Adipocyte (in vitro differentiated cells): ENCODE data around the gene ANKRD29.
A peak's percentile ranks its signal among the peaks of the same experiment; 100 is the strongest.
"Not testable (repeated sequence)": the region's sequence is repeated elsewhere in the genome, so short reads cannot be mapped to it uniquely, and the experiment has no call there.

Experiments used
- DNase-seq: peaks from one replicate; pipeline ENCODE4 v3.0.0-alpha.2; 2015; ENCODE audit warnings: low read depth
- H3K27me3 ChIP-seq: replicated peaks from 2 replicates; pipeline ENCODE4 v1.7.0; 2013; ENCODE audit warnings: mild to moderate bottlenecking, low read length, moderate library complexity; ENCODE audit not compliant: control insufficient read depth, insufficient read depth
- H3K36me3 ChIP-seq: 2 replicates; pipeline ENCODE4 v1.7.0; 2013; ENCODE audit warnings: low read length, mild to moderate bottlenecking, moderate library complexity; ENCODE audit not compliant: control insufficient read depth, insufficient read depth, severe bottlenecking
- H3K4me1 ChIP-seq: 2 replicates; pipeline ENCODE4 v1.7.0; 2013; ENCODE audit warnings: mild to moderate bottlenecking, low read length, moderate library complexity; ENCODE audit not compliant: control insufficient read depth, insufficient read depth
- H3K4me3 ChIP-seq: 2 replicates; pipeline ENCODE4 v1.7.0; 2013; ENCODE audit warnings: mild to moderate bottlenecking, low read length, moderate library complexity
- H3K9ac ChIP-seq: 2 replicates; pipeline ENCODE4 v1.7.0; 2013; ENCODE audit warnings: mild to moderate bottlenecking, low read length, moderate library complexity
- H3K9me3 ChIP-seq: 2 replicates; pipeline ENCODE4 v1.7.0; 2013; ENCODE audit warnings: mild to moderate bottlenecking, low read length, moderate library complexity; ENCODE audit not compliant: control insufficient read depth

ANKRD29 gene

GRCh38 chr18:23641143-23641720 lies 21.5 kb downstream of the ANKRD29 start:
- Histone ChIP-seq H3K4me3 (no peak overlapping the region), H3K9ac (no peak overlapping the region), H3K4me1 (no peaks in the 10 kb centered on the region), H3K27me3 (no peaks in the 10 kb centered on the region), H3K9me3 (no peaks in the 10 kb centered on the region), H3K36me3 (no peaks in the 10 kb centered on the region)
- no peak for DNase-seq

GRCh38 chr18:23640052-23640451 lies 22.7 kb downstream of the ANKRD29 start:
- Histone ChIP-seq H3K4me1 (no peaks in the 10 kb centered on the region), H3K36me3 (no peaks in the 10 kb centered on the region), H3K9me3 (no peaks in the 10 kb centered on the region), H3K27me3 (no peaks in the 10 kb centered on the region), H3K4me3 (no peak overlapping the region), H3K9ac (no peak overlapping the region)
- no peak for DNase-seq

- H3K27me3 ChIP-seq, DNase-seq, H3K36me3 ChIP-seq, H3K4me3 ChIP-seq, H3K4me1 ChIP-seq, H3K9me3 ChIP-seq, H3K9ac ChIP-seq: not testable (repeated sequence)
Measured at GRCh38 chr18:23636433-23636832, 26.3 kb downstream of the ANKRD29 start.

- DNase-seq = no peak
- Histone ChIP-seq H3K4me3 (no peak overlapping the region), H3K9ac (no peak overlapping the region), H3K9me3 (no peaks in the 10 kb centered on the region), H3K27me3 (no peaks in the 10 kb centered on the region), H3K4me1 (peaks cover 4% of the 10 kb centered on the region), H3K36me3 (no peaks in the 10 kb centered on the region)
Measured at GRCh38 chr18:23636071-23636399, 26.7 kb downstream of the ANKRD29 start.

- no peak overlapping the region for H3K4me3 ChIP-seq
- H3K36me3 ChIP-seq = no peaks in the 10 kb centered on the region
- DNase-seq = no peak
Measured at GRCh38 chr18:23635283-23636070, 27.2 kb downstream of the ANKRD29 start.

GRCh38 chr18:23634692-23635091 lies 28.0 kb downstream of the ANKRD29 start:
- no peaks in the 10 kb centered on the region for H3K36me3 ChIP-seq
- no peaks in the 10 kb centered on the region for H3K9me3 ChIP-seq
- no peak for DNase-seq
- H3K9ac ChIP-seq = no peak overlapping the region
- H3K4me3 ChIP-seq = no peak overlapping the region
- no peaks in the 10 kb centered on the region for H3K27me3 ChIP-seq
- H3K4me1 ChIP-seq = peaks cover 4% of the 10 kb centered on the region

More at GRCh38 chr18:23635283-23636070, 27.2 kb downstream of the ANKRD29 start:
- no peaks in the 10 kb centered on the region for H3K27me3 ChIP-seq
- no peaks in the 10 kb centered on the region for H3K9me3 ChIP-seq
- H3K9ac ChIP-seq = no peak overlapping the region
- H3K4me1 ChIP-seq = peaks cover 4% of the 10 kb centered on the region

GRCh38 chr18:23632615-23633014 lies 30.1 kb downstream of the ANKRD29 start:
- H3K9me3 ChIP-seq = no peaks in the 10 kb centered on the region
- DNase-seq = no peak
- peaks cover 4% of the 10 kb centered on the region for H3K4me1 ChIP-seq
- H3K36me3 ChIP-seq = no peaks in the 10 kb centered on the region
- no peak overlapping the region for H3K4me3 ChIP-seq
- no peak overlapping the region for H3K9ac ChIP-seq
- H3K27me3 ChIP-seq = no peaks in the 10 kb centered on the region

GRCh38 chr18:23631746-23632145 lies 31.0 kb downstream of the ANKRD29 start:
- no peaks in the 10 kb centered on the region for H3K36me3 ChIP-seq
- H3K4me3 ChIP-seq = peak overlapping the region; percentile 35
- H3K9ac ChIP-seq = no peak overlapping the region
- no peak for DNase-seq
- peaks cover 11% of the 10 kb centered on the region for H3K4me1 ChIP-seq
- H3K27me3 ChIP-seq = no peaks in the 10 kb centered on the region
- H3K9me3 ChIP-seq = no peaks in the 10 kb centered on the region

- no peaks in the 10 kb centered on the region for H3K27me3 ChIP-seq
- no peak overlapping the region for H3K9ac ChIP-seq
- H3K4me1 ChIP-seq = peaks cover 11% of the 10 kb centered on the region
- peak overlapping the region; percentile 35 for H3K4me3 ChIP-seq
- H3K9me3 ChIP-seq = no peaks in the 10 kb centered on the region
- DNase-seq = no peak
- no peaks in the 10 kb centered on the region for H3K36me3 ChIP-seq
Measured at GRCh38 chr18:23631312-23631711, 31.4 kb downstream of the ANKRD29 start.

- Histone ChIP-seq H3K27me3 (no peaks in the 10 kb centered on the region), H3K4me1 (peaks cover 11% of the 10 kb centered on the region), H3K9ac (no peak overlapping the region), H3K36me3 (no peaks in the 10 kb centered on the region), H3K4me3 (no peak overlapping the region), H3K9me3 (no peaks in the 10 kb centered on the region)
- no peak for DNase-seq
Measured at GRCh38 chr18:23629444-23629946, 33.2 kb downstream of the ANKRD29 start.

- no peaks in the 10 kb centered on the region for H3K36me3 ChIP-seq
- no peak for DNase-seq
- no peak overlapping the region for H3K9ac ChIP-seq
- no peaks in the 10 kb centered on the region for H3K9me3 ChIP-seq
- no peaks in the 10 kb centered on the region for H3K27me3 ChIP-seq
- H3K4me1 ChIP-seq = peaks cover 11% of the 10 kb centered on the region
- H3K4me3 ChIP-seq = no peak overlapping the region
Measured at GRCh38 chr18:23627970-23628369, 34.7 kb downstream of the ANKRD29 start.
